GM12891 (cell line): ENCODE measurements around the gene MS4A4A. TPM values are rescaled to one million over a fixed set of nuclear protein-coding genes. Genes with fewer than 3 reads are reported as not detected.

Source experiments
- DNase-seq: peaks from one replicate; pipeline ENCODE4 v3.0.0; 2011; ENCODE audit warnings: low spot score; ENCODE audit not compliant: insufficient read length
- FAIRE-seq: peaks from 2 replicates; lab custom pipeline; 2011; peaks lifted over from hg19 to GRCh38; lab: Jason Lieb, UNC
- PAX5 ChIP-seq: IDR thresholded peaks from 2 replicates; pipeline ENCODE4 v1.6.1; 2011; ENCODE audit warnings: low read length, moderate library complexity, mild to moderate bottlenecking; ENCODE audit not compliant: insufficient read depth, severe bottlenecking
- POLR2A ChIP-seq: IDR thresholded peaks from 2 replicates; pipeline ENCODE4 v1.6.1; 2011; ENCODE audit warnings: low read depth, low read length, control low read depth
- POLR2AphosphoS5 ChIP-seq: IDR thresholded peaks from 2 replicates; pipeline ENCODE4 v1.6.1; 2011; ENCODE audit warnings: low read depth, low read length, control low read depth
- POU2F2 ChIP-seq: IDR thresholded peaks from 2 replicates; pipeline ENCODE4 v1.6.1; 2011; ENCODE audit warnings: low read depth, mild to moderate bottlenecking, control low read depth, low read length, moderate library complexity
- SPI1 ChIP-seq: IDR thresholded peaks from 2 replicates; pipeline ENCODE4 v1.6.1; 2011; ENCODE audit warnings: low read depth, low read length, control low read depth
- TAF1 ChIP-seq: IDR thresholded peaks from 2 replicates; pipeline ENCODE4 v1.6.1; 2011; ENCODE audit warnings: low read depth, low read length, control low read depth
- polyA plus RNA-seq: library from polyadenylated mRNA; unstranded; fragments of >200 nt; gene quantifications from one replicate; pipeline ENCODE4 v1.2.1, GENCODE V29; 2012; ENCODE audit warnings: low read depth, missing spikeins, inconsistent platforms; ENCODE audit not compliant: missing spikeins

Gene MS4A4A
- polyA plus RNA-seq = 0.51 TPM

- TF ChIP-seq SPI1 (peak; percentile 54), TAF1 (no peak)
- no peak for DNase-seq
- peak; percentile 26 for FAIRE-seq
Observed at GRCh38 chr11:60280412-60280811, at the start of gene MS4A4A. Gene MS4A4A (plus strand): TSS chr11:60280666. CDS start chr11:60280676, 10 bp downstream.

- FAIRE-seq (no peak), DNase-seq (no peak)
- TF ChIP-seq SPI1 (peak; percentile 48; the same call in 1 of the 2 replicates), PAX5 (no peak)
Observed at GRCh38 chr11:60230681-60231080, 49.8 kb upstream of the MS4A4A start.

GRCh38 chr11:60235321-60235720, 45.1 kb upstream of the MS4A4A start:
- FAIRE-seq (no peak), DNase-seq (no peak)
- TF ChIP-seq POLR2AphosphoS5 (no peak), POU2F2 (no peak), PAX5 (no peak), POLR2A (no peak), TAF1 (no peak), SPI1 (no peak)

DNA sequence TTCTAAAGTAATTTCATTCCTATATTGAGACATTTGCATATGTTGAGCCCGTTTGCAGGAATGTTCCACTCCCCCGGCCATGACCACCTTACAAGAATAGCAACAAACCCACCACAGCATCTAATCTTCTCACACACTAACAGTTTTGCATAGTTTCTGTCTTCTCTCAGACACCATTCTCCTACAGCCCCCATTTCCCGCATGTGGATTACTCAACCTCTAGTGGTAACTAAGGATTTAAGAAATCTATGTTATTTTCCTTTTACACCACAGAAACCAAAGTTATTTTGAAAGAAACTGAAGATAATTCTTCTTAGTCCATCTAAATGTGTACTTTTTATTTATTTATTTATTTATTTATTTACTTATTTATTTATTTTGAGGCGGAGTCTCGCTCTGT, 39.8 kb upstream of the MS4A4A start:
- no peak for TF ChIP-seq POLR2A
- TF ChIP-seq POU2F2 = no peak
- TF ChIP-seq PAX5 = no peak
- TF ChIP-seq POLR2AphosphoS5 = no peak
- TF ChIP-seq SPI1 = no peak
- TF ChIP-seq TAF1 = no peak
- FAIRE-seq (no peak), DNase-seq (no peak)

- TF ChIP-seq POLR2AphosphoS5 (no peak), PAX5 (no peak), TAF1 (no peak), POLR2A (no peak), POU2F2 (no peak), SPI1 (no peak)
- FAIRE-seq (no peak), DNase-seq (no peak)
Observed at GRCh38 chr11:60241786-60242185, 38.7 kb upstream of the MS4A4A start.

DNA sequence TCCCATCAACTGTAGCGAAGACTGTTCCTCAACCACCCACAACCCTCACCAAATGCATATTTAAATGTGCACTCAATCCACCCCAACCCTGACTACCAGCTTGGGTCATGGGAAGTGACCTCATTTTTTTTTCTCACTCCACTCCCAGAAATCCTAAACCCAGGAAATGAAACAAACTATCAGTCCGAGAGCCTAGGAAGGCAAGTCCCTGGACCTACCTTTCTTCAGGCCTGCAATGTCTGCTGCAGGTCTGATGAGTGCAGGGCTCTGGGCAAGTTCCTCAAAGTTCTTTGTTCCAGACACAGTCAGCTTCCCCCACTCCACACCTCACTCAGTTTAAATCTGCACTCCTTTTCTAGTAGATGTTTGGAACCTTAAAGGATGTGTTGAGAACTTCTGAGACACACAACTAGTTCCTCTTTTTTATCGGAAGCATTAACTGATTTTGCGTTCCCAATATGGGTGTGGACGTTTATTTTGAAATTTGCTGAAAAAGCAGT, 37.7 kb upstream of the MS4A4A start, which contains the start of gene MS4A4E:
MS4A4E (minus strand) TSS at position 398 of the 500 bp plus-strand sequence. CDS start 13,082 bp downstream, outside the sequence.
- FAIRE-seq = peak; percentile 28
- TF ChIP-seq SPI1 (no peak; the same call in 1 of the 2 replicates), POLR2AphosphoS5 (no peak), POLR2A (no peak), PAX5 (no peak), TAF1 (no peak), POU2F2 (no peak)
- no peak for DNase-seq

GRCh38 chr11:60251485-60252212, 28.8 kb upstream of the MS4A4A start:
- no peak for TF ChIP-seq PAX5
- no peak for TF ChIP-seq POU2F2
- no peak for TF ChIP-seq SPI1
- no peak for TF ChIP-seq POLR2AphosphoS5
- no peak for TF ChIP-seq TAF1
- no peak for TF ChIP-seq POLR2A
- FAIRE-seq (peak; percentile 81), DNase-seq (no peak)

DNA sequence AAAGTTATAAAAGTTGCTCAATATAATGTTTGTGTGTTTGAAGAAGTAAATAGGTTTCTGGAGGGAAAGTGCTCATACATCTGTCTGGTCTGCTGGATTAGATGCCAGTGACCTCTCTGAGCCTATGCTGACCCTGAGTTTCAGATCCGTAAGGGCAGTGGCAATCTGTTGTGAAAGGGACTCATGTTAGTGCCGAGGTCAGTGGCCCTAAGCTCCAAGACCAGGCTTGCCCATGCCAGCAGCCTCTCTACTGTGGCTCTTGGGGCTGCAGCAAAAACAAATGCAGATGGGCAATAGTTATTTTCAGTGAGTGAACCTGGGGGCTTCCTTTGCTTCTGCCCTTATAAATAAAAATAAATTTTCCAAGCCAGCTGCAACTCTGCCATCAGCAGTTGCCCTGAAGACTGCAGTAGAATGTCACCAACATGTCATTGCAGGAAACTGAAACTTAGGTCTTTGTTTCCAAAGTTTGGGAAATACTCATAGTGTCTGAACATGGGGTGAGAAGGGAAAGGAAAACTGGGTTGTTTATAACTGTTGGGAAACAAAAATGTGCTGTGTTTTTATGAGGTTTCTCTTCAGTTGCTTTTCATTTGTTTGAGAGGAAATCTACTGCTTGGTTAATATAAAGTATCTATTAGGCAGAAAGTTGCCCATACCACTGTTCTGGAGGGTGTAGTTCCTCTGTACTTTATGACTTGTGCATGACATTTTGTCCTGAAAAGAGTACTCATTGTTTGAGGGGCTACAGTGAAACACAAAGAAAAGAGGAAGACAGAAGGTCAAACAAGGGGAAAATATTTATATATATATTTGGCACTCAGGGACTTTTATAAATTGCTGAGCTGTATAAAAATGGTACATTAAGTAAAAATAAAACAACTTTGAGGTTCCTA, 28.0 kb upstream of the MS4A4A start:
- no peak for TF ChIP-seq POU2F2
- no peak for TF ChIP-seq SPI1
- TF ChIP-seq POLR2AphosphoS5 = no peak
- FAIRE-seq (peak; percentile 48), DNase-seq (no peak)

- TF ChIP-seq POU2F2 (no peak), POLR2AphosphoS5 (no peak), TAF1 (no peak), PAX5 (no peak), POLR2A (no peak)
- DNase-seq (no peak), FAIRE-seq (peak; percentile 69)
Observed at GRCh38 chr11:60257956-60258722, 22.3 kb upstream of the MS4A4A start.
